HG03571 (cell line): ENCODE data around the gene IL4I1.

Source experiments
- ATAC-seq: cut with Tn5 transposase; IDR thresholded peaks from one replicate; pipeline ENCODE4 v1.9.1; 2021; ENCODE audit not compliant: unreplicated experiment

IL4I1 gene

GRCh38 chr19:49853852-49854377 lies 42.8 kb downstream of the IL4I1 start:
- ATAC-seq = no peak

DNA sequence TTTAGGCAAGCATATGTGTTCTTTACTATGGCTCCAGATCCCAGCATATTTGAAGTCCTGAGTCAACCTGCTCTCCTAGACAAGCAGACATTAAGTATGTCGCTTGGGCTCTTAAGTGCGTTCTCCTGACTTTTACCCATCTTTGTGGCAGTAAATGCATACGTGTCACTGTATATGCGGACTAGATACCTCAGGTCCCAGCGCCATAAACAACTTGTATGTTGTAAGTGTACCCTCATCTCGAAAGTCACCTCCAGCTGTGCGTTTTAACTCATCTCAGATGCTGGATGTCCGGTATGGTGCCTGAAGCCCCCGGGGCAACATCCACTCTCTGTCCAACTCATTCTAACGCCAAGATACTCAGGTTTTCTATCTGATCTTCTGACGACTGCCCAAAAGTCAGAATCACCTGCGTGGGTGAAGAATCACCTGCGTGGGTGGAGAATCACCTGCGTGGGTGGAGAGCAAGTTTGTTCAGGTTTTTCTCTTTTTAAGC lies 44.0 kb downstream of the IL4I1 start:
- no peak for ATAC-seq

- no peak for ATAC-seq
Observed at GRCh38 chr19:49851456-49852259, 45.0 kb downstream of the IL4I1 start.

GRCh38 chr19:49850487-49851342 lies 46.0 kb downstream of the IL4I1 start, which contains the start of gene PTOV1:
PTOV1 (plus strand) TSS chr19:49851159.
- peak; percentile 73 for ATAC-seq

- ATAC-seq = no peak
Observed at GRCh38 chr19:49850221-49850486, 46.5 kb downstream of the IL4I1 start.

- ATAC-seq = no peak
Observed at GRCh38 chr19:49849433-49850220, 47.1 kb downstream of the IL4I1 start.

DNA sequence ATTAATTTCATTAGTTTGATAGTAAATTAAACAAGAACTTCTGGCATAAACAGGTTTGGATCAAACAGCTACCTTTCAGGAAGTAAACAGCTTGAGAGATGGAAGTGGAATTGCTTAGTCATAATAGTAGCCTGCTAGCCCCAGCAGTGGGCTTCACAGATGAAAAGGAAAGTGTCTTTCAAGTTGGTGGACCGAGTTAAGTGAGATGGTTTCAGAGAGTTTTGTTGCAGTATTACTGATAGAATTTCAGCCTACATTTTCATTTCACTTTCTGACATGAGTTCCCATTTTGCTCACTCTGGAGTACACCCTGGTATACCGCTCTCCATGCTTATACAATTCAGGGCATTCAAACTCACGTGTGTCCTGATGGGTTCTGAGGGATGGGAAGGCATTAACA lies 47.7 kb downstream of the IL4I1 start:
- no peak for ATAC-seq

- ATAC-seq = no peak
Observed at GRCh38 chr19:49847731-49848696, 48.7 kb downstream of the IL4I1 start.

DNA sequence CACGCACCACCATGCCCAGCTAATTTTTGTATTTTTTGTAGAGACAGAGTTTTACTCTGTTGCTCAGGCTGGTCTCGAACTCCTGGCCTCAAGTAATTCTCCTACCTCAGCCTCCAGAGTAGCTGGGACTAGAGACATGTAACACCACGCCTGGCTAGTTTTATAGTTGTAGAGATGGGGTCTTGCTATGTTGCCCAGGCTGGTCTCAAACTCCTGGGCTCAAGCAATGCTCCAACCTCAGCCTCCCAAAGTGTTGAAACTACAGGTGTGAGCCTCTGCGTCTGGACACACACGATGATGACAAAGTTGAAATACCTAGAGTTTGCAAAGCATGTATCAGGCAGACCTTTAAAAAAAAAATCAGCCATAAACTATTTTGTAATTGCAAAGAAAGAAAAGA lies 50.3 kb downstream of the IL4I1 start:
- no peak for ATAC-seq

- no peak for ATAC-seq
Observed at GRCh38 chr19:49845414-49845813, 51.3 kb downstream of the IL4I1 start.

GRCh38 chr19:49844138-49845095 lies 52.3 kb downstream of the IL4I1 start:
- ATAC-seq = no peak

GRCh38 chr19:49843265-49843664 lies 53.4 kb downstream of the IL4I1 start:
- ATAC-seq = no peak

DNA sequence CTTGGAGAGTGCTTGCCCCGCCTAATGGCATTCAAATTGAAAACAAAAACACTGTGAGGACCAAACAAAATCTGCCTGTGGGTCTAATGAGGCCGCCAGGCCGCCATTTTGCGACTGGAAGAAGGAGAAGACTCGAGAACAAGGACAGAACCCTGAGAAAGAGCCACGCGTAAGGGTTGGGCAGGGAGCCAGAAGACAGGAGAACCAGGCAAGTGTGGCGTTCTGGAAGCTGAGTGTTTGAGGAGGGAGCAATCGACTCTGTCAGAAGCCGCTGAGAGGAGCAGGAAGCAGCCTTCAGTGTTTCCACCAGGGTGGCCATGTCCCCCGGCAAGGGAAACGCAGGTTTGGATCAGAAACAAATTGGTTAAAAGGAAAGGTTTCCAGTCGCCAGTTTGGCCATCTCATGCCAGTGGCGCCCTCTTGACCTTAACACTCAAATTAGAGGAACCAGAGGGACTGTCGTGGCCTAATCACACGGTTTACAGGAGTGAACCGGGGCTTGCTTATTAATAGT lies 55.9 kb downstream of the IL4I1 start:
- no peak for ATAC-seq

GRCh38 chr19:49840321-49840720 lies 56.4 kb downstream of the IL4I1 start:
- no peak for ATAC-seq

DNA sequence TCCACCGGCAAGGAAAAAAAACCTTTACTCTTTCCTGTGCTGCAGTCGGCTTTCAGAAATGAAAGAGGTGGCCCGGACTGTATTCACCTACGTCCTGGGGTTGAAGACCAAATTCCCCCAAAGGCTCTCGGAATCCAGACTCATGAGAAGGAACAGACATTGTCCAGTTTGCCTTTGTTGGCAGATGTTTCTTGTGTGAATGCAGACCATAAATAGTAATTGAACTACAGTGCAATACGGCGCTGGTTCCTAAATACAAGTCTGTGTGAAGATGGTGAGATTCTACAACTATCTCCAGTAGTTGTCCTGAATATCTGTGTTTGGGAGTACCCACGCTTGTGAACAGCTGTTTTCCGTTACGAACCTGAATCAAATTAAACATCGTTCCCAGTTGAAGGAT lies 57.0 kb downstream of the IL4I1 start:
- no peak for ATAC-seq
